Keratinocyte (primary cell): Measurements from ENCODE around the gene SLC45A2.

Source experiments
- CTCF ChIP-seq, 3 experiments: IDR thresholded peaks in 1 of 3; conservative IDR thresholded peaks in 1 of 3; optimal IDR thresholded peaks in 1 of 3; 2 replicates in 2 of 3; 3 replicates in 1 of 3; pipeline versions ENCODE3 to v1.5.1; 2011; ENCODE audit warnings: low read length in 3 of 3, mild to moderate bottlenecking in 3 of 3, moderate library complexity in 2 of 3, control low read depth in 1 of 3, inconsistent platforms in 1 of 3; ENCODE audit not compliant: insufficient read depth in 2 of 3; ENCODE audit errors: extremely low read depth in 1 of 3
- EZH2 ChIP-seq: IDR thresholded peaks from one replicate; pipeline ENCODE4 v1.6.1; 2012; ENCODE audit warnings: inconsistent platforms, mild to moderate bottlenecking, low read length, moderate library complexity

DNA sequence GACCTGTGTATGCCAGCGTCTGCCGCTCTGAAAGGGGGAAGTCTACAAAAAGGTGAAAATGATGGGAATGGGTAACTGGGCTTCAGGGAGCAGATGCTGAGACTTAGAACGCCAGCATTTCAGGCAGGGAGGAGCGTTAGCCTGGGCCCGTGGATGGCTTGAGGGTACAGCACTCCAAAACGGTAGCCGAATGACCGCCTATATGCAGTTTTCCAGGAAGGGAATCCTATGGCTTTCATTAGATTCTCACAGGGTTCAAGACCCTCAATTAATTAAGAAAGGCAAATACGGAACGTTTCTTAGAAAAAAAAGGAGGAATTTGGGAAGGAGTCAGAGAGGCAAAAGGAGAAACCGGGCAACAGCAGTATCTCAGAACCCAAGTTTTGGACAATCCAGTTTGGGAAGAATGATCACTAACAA lies 22.7 kb upstream of the SLC45A2 start:
- no peak for TF ChIP-seq CTCF (optimal IDR thresholded peaks at IDR 0.05 in 1 of 3, IDR thresholded peaks at IDR 0.05 in 1 of 3, conservative IDR thresholded peaks at IDR 0.05 in 1 of 3; ENCODE audit: extremely low read depth in 1 of 3, insufficient read depth in 2 of 3, low read length in 3 of 3)
- no peak for TF ChIP-seq EZH2
